SK-N-SH treated with all-trans-retinoic acid at 6 μM for 48 hours (cell line): Measurements from ENCODE around the gene ABHD2.

Experiments
- ATAC-seq: fragments of 200-7000 bp; cut with Tn5 transposase; 3 replicates; pipeline ENCODE4 v1.9.1; 2020; ENCODE audit warnings: mild to moderate bottlenecking, moderate library complexity
- ARNTL ChIP-seq: fragments of 450-650 bp; formaldehyde crosslinking; IDR thresholded peaks from 2 replicates; pipeline ENCODE4 v1.5.0; 2020; ENCODE audit warnings: low read depth, mild to moderate bottlenecking, moderate library complexity, borderline replicate concordance
- BACH2 ChIP-seq: fragments of 250-450 bp; sonication (Bioruptor Pico); IDR thresholded peaks from 2 replicates; pipeline ENCODE4 v1.9.0; 2021; ENCODE audit warnings: mild to moderate bottlenecking, borderline replicate concordance
- CSDC2 ChIP-seq: fragments of 250-450 bp; sonication (Bioruptor Pico); IDR thresholded peaks from 2 replicates; pipeline ENCODE4 v1.5.0; 2020; ENCODE audit warnings: mild to moderate bottlenecking, moderate library complexity
- ESRRG ChIP-seq: fragments of 250-450 bp; sonication (Bioruptor Pico); IDR thresholded peaks from 2 replicates; pipeline ENCODE4 v1.6.1; 2021; ENCODE audit warnings: mild to moderate bottlenecking
- GLIS3 ChIP-seq: fragments of 250-450 bp; sonication (Bioruptor Pico); IDR thresholded peaks from 2 replicates; pipeline ENCODE4 v1.5.0; 2020; ENCODE audit warnings: mild to moderate bottlenecking, moderate library complexity
- ISL1 ChIP-seq: fragments of 250-450 bp; sonication (Bioruptor Pico); IDR thresholded peaks from 2 replicates; pipeline ENCODE4 v2.1.2; 2022; ENCODE audit warnings: mild to moderate bottlenecking, moderate library complexity
- OSR1 ChIP-seq: fragments of 250-450 bp; sonication (Bioruptor Pico); IDR thresholded peaks from 2 replicates; pipeline ENCODE4 v1.8.0; 2022; ENCODE audit warnings: moderate library complexity, mild to moderate bottlenecking, inconsistent platforms
- PPARA ChIP-seq: fragments of 250-450 bp; sonication (Bioruptor Pico); IDR thresholded peaks from 2 replicates; pipeline ENCODE4 v1.5.0; 2020; ENCODE audit warnings: mild to moderate bottlenecking, borderline replicate concordance
- RARB ChIP-seq: fragments of 250-450 bp; sonication (Bioruptor Pico); IDR thresholded peaks from 2 replicates; pipeline ENCODE4 v1.8.0; 2021; ENCODE audit warnings: mild to moderate bottlenecking, moderate library complexity
- SNAI2 ChIP-seq: fragments of 250-450 bp; sonication (Bioruptor Pico); IDR thresholded peaks from 2 replicates; pipeline ENCODE4 v1.5.0; 2020; ENCODE audit warnings: mild to moderate bottlenecking, moderate library complexity
- TOX ChIP-seq: fragments of 250-450 bp; sonication (Bioruptor Pico); IDR thresholded peaks from 2 replicates; pipeline ENCODE4 v1.8.0; 2021; ENCODE audit warnings: mild to moderate bottlenecking, moderate library complexity, borderline replicate concordance
- ZC3H10 ChIP-seq: fragments of 250-450 bp; sonication (Bioruptor Pico); IDR thresholded peaks from 2 replicates; pipeline ENCODE4 v1.5.1; 2021; ENCODE audit warnings: mild to moderate bottlenecking, moderate library complexity
- ZFP3 ChIP-seq: fragments of 250-450 bp; sonication (Bioruptor Pico); IDR thresholded peaks from 2 replicates; pipeline ENCODE4 v1.5.0; 2020; ENCODE audit warnings: mild to moderate bottlenecking, moderate library complexity
- ZNF565 ChIP-seq: fragments of 450-650 bp; formaldehyde crosslinking; conservative IDR thresholded peaks from 2 replicates; pipeline ENCODE4 v1.5.0; 2020; ENCODE audit warnings: low read depth, mild to moderate bottlenecking, moderate library complexity
- ZNF8 ChIP-seq: fragments of 450-650 bp; formaldehyde crosslinking; IDR thresholded peaks from 2 replicates; pipeline ENCODE4 v1.5.0; 2020; ENCODE audit warnings: mild to moderate bottlenecking, moderate library complexity
- TF ChIP-seq, protein P1 (sequence below): fragments of 250-450 bp; sonication (Bioruptor Pico); IDR thresholded peaks from 2 replicates; pipeline ENCODE4 v1.8.0; 2021; ENCODE audit warnings: low read depth, mild to moderate bottlenecking, moderate library complexity, borderline replicate concordance
- TF ChIP-seq, protein P2 (sequence below): fragments of 250-450 bp; sonication (Bioruptor Pico); IDR thresholded peaks from 2 replicates; pipeline ENCODE4 v1.8.0; 2020; ENCODE audit warnings: mild to moderate bottlenecking, moderate library complexity, borderline replicate concordance
- TF ChIP-seq, protein P3 (sequence below): fragments of 250-450 bp; sonication (Bioruptor Pico); IDR thresholded peaks from 2 replicates; pipeline ENCODE4 v1.5.1; 2020; ENCODE audit warnings: low read depth, mild to moderate bottlenecking, moderate library complexity
- TF ChIP-seq, protein P4 (sequence below): fragments of 250-450 bp; sonication (Bioruptor Pico); IDR thresholded peaks from 2 replicates; pipeline ENCODE4 v1.5.0; 2020; ENCODE audit warnings: mild to moderate bottlenecking, moderate library complexity
- TF ChIP-seq, protein P5 (sequence below): fragments of 250-450 bp; sonication (Bioruptor Pico); IDR thresholded peaks from 2 replicates; pipeline ENCODE4 v1.5.1; 2021; ENCODE audit warnings: mild to moderate bottlenecking, moderate library complexity

ABHD2 gene

DNA sequence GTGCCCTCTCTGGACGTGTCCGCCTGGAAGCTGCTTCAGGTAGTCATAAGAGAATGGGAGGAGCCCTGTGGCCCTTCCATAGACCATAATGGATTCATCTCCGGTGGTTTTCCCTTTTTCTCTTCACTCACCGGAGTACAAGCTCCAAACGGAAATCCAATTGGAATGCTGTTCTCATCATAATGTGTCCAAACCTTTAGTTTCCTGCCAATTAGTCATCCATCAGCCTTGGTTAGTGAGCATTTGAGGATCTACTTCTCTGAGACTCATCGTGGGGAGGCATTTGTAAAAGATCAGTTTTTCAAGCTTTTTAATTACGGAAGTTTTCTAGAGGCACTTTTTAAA is 34.9 kb downstream of the ABHD2 start (continued):
- TF ChIP-seq, protein P1, sequence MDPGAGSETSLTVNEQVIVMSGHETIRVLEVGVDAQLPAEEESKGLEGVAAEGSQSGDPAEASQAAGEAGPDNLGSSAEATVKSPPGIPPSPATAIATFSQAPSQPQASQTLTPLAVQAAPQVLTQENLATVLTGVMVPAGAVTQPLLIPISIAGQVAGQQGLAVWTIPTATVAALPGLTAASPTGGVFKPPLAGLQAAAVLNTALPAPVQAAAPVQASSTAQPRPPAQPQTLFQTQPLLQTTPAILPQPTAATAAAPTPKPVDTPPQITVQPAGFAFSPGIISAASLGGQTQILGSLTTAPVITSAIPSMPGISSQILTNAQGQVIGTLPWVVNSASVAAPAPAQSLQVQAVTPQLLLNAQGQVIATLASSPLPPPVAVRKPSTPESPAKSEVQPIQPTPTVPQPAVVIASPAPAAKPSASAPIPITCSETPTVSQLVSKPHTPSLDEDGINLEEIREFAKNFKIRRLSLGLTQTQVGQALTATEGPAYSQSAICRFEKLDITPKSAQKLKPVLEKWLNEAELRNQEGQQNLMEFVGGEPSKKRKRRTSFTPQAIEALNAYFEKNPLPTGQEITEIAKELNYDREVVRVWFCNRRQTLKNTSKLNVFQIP (CRISPR knock-in tag) = no peak
- no peak for TF ChIP-seq ARNTL (CRISPR knock-in tag)

DNA sequence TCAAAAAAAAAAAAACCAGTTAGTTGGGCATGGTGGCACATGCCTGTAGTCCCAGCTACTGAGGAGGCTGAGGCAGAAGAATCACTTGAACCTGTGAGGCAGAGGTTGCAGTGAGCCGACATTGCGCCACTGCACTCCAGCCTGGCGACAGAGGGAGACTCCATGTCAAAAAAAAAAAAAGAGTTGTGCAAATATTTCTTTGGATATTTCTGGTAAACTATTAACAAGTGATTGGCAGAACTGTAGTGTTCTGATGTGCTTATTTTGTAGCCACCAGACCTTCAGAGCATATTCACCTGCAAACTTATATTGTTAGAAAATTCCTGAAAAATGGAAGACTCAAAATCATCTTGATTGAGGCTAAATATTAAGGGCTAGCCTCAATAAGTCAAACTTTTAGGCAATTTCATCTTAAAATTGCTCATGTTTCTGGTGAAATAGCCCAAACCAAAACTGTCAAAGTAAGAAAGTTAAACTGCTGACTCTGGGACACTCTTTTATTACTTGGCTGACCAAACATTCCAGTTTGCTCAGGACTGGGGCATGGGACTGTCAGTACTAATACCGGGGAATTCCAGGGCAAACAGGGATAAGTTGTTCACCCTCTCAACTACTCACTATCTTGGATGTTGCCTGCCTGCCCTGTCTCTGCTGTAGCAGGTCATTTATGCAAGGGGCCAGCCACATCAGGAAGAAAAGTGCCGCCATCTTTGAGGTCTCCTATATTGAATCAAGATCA is 37.0 kb downstream of the ABHD2 start:
- TF ChIP-seq TOX (CRISPR knock-in tag) (no peak), ZNF565 (CRISPR knock-in tag) (no peak), ZFP3 (no peak), ISL1 (CRISPR knock-in tag) (no peak), ZC3H10 (CRISPR knock-in tag) (no peak), PPARA (CRISPR knock-in tag) (no peak), GLIS3 (no peak), SNAI2 (CRISPR knock-in tag) (no peak), OSR1 (no peak), ZNF8 (CRISPR knock-in tag) (no peak)
- TF ChIP-seq, protein P2, sequence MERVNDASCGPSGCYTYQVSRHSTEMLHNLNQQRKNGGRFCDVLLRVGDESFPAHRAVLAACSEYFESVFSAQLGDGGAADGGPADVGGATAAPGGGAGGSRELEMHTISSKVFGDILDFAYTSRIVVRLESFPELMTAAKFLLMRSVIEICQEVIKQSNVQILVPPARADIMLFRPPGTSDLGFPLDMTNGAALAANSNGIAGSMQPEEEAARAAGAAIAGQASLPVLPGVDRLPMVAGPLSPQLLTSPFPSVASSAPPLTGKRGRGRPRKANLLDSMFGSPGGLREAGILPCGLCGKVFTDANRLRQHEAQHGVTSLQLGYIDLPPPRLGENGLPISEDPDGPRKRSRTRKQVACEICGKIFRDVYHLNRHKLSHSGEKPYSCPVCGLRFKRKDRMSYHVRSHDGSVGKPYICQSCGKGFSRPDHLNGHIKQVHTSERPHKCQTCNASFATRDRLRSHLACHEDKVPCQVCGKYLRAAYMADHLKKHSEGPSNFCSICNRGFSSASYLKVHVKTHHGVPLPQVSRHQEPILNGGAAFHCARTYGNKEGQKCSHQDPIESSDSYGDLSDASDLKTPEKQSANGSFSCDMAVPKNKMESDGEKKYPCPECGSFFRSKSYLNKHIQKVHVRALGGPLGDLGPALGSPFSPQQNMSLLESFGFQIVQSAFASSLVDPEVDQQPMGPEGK (CRISPR knock-in tag) = no peak
- TF ChIP-seq, protein P3, sequence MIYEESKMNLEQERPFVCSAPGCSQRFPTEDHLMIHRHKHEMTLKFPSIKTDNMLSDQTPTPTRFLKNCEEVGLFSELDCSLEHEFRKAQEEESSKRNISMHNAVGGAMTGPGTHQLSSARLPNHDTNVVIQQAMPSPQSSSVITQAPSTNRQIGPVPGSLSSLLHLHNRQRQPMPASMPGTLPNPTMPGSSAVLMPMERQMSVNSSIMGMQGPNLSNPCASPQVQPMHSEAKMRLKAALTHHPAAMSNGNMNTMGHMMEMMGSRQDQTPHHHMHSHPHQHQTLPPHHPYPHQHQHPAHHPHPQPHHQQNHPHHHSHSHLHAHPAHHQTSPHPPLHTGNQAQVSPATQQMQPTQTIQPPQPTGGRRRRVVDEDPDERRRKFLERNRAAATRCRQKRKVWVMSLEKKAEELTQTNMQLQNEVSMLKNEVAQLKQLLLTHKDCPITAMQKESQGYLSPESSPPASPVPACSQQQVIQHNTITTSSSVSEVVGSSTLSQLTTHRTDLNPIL (CRISPR knock-in tag) = no peak
- TF ChIP-seq, protein P1 (CRISPR knock-in tag) = no peak
- no peak for ATAC-seq

DNA sequence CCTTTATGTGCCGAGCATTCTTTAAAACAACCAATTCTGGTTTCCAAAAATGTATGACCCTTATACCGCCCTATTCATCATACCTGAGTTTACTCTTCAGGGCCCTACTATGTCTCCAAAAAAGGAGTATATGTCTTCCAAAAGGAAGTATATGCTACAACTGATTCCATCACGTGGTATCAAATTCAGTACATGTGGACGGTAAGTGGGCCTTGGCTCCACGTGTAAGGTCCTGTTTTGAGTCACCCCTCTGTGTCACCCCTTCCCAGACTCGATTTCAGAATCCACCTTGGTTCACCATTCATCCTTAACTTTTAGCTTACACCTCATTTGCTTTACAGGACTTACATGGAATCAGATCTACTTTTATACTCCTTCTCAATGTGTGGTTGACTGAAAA is 37.8 kb downstream of the ABHD2 start:
- ATAC-seq = no peak
- TF ChIP-seq, protein P4, sequence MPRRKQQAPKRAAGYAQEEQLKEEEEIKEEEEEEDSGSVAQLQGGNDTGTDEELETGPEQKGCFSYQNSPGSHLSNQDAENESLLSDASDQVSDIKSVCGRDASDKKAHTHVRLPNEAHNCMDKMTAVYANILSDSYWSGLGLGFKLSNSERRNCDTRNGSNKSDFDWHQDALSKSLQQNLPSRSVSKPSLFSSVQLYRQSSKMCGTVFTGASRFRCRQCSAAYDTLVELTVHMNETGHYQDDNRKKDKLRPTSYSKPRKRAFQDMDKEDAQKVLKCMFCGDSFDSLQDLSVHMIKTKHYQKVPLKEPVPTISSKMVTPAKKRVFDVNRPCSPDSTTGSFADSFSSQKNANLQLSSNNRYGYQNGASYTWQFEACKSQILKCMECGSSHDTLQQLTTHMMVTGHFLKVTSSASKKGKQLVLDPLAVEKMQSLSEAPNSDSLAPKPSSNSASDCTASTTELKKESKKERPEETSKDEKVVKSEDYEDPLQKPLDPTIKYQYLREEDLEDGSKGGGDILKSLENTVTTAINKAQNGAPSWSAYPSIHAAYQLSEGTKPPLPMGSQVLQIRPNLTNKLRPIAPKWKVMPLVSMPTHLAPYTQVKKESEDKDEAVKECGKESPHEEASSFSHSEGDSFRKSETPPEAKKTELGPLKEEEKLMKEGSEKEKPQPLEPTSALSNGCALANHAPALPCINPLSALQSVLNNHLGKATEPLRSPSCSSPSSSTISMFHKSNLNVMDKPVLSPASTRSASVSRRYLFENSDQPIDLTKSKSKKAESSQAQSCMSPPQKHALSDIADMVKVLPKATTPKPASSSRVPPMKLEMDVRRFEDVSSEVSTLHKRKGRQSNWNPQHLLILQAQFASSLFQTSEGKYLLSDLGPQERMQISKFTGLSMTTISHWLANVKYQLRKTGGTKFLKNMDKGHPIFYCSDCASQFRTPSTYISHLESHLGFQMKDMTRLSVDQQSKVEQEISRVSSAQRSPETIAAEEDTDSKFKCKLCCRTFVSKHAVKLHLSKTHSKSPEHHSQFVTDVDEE (CRISPR knock-in tag) = no peak
- TF ChIP-seq BACH2 (CRISPR knock-in tag) (no peak), ZFP3 (no peak), ESRRG (CRISPR knock-in tag) (no peak), SNAI2 (CRISPR knock-in tag) (no peak), OSR1 (no peak), RARB (CRISPR knock-in tag) (no peak), CSDC2 (CRISPR knock-in tag) (no peak), ISL1 (CRISPR knock-in tag) (no peak), TOX (CRISPR knock-in tag) (no peak), ZNF565 (CRISPR knock-in tag) (no peak)
- TF ChIP-seq, protein P5, sequence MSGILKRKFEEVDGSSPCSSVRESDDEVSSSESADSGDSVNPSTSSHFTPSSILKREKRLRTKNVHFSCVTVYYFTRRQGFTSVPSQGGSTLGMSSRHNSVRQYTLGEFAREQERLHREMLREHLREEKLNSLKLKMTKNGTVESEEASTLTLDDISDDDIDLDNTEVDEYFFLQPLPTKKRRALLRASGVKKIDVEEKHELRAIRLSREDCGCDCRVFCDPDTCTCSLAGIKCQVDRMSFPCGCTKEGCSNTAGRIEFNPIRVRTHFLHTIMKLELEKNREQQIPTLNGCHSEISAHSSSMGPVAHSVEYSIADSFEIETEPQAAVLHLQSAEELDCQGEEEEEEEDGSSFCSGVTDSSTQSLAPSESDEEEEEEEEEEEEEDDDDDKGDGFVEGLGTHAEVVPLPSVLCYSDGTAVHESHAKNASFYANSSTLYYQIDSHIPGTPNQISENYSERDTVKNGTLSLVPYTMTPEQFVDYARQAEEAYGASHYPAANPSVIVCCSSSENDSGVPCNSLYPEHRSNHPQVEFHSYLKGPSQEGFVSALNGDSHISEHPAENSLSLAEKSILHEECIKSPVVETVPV (CRISPR knock-in tag) = no peak
- TF ChIP-seq, protein P1 (CRISPR knock-in tag) = no peak
- TF ChIP-seq, protein P2 (CRISPR knock-in tag) = no peak
- TF ChIP-seq, protein P3 (CRISPR knock-in tag) = no peak
